ENCODE data around the gene KIAA1586. TPM values are rescaled to one million over a fixed set of nuclear protein-coding genes. Genes with fewer than 3 reads are reported as not detected.

The KIAA1586 gene
- 17.4 and 19.9 TPM in 2 replicates for total RNA-seq

GRCh38 chr6:57046332-57047256 lies at the start of gene KIAA1586:
KIAA1586 (plus strand) TSS chr6:57046693; CDS start chr6:57046756, 63 bp downstream.

DNA sequence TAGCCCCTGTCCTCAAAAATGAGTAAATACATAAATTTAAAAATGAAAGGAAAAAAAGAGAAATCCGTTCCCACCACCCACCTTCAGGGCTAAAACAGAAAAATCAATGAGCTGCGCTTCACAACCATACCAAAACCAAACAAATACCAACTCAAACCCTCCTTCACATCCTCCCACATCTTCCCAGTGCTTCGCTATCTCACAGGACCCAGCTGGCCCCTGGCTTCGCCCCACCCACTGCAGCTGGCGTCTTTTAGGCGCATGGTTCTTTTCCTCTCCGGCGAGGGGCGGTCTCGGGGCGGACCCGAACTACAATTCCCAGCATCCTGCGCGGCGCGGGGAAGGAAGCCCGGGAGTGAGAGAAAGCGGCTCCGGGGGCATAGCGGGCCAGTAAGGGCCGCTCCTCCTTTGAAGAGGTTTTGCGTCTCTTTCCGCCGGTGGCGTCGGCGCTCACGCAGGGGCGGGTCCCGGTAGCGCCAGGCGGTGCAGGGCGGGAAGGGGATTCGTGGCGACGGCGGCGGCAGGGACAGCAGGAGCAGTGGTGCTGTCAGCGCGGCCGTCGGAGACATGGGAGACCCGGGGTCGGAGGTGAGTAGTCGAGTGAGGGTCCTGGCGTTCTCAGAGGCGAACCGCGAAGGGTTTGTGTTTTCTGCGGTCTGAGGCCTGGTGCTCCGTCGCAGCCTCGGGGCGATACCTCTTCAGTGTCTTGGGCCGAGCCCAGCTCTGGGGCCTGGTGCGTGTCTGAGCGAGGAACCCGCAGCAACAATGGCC lies 43.4 kb downstream of the KIAA1586 start, which contains the start of gene ZNF451:
Gene ZNF451, plus strand, starts transcription at position 502 of the 771 bp plus-strand sequence. Its CDS starts 66 bp downstream, at position 568.

Other genes with a start within 250 kb of the KIAA1586 start
- gene BEND6, start 91.6 kb upstream of the KIAA1586 start, total RNA-seq: 14.3 TPM in 2 replicates
- 70.7 and 86.0 TPM in 2 replicates for gene ZNF451, start 43.5 kb downstream of the KIAA1586 start, total RNA-seq
- 27.9 and 32.1 TPM in 2 replicates for gene BAG2, start 125.6 kb downstream of the KIAA1586 start, total RNA-seq
- 57.7 and 59.1 TPM in 2 replicates for gene RAB23, start 175.6 kb downstream of the KIAA1586 start, total RNA-seq

Measured in smooth muscle cell of the umbilical artery (primary cell).